Adipocyte (in vitro differentiated cells): ENCODE results near the gene RERE.
"Not testable (repeated sequence)": the region's sequence is repeated elsewhere in the genome, so short reads cannot be mapped to it uniquely, and the experiment has no call there.

Source experiments
- DNase-seq: peaks from one replicate; pipeline ENCODE4 v3.0.0-alpha.2; 2015; ENCODE audit warnings: low read depth
- H3K27me3 ChIP-seq: replicated peaks from 2 replicates; pipeline ENCODE4 v1.7.0; 2013; ENCODE audit warnings: mild to moderate bottlenecking, low read length, moderate library complexity; ENCODE audit not compliant: control insufficient read depth, insufficient read depth
- H3K36me3 ChIP-seq: 2 replicates; pipeline ENCODE4 v1.7.0; 2013; ENCODE audit warnings: low read length, mild to moderate bottlenecking, moderate library complexity; ENCODE audit not compliant: control insufficient read depth, insufficient read depth, severe bottlenecking
- H3K4me1 ChIP-seq: 2 replicates; pipeline ENCODE4 v1.7.0; 2013; ENCODE audit warnings: mild to moderate bottlenecking, low read length, moderate library complexity; ENCODE audit not compliant: control insufficient read depth, insufficient read depth
- H3K4me3 ChIP-seq: 2 replicates; pipeline ENCODE4 v1.7.0; 2013; ENCODE audit warnings: mild to moderate bottlenecking, low read length, moderate library complexity
- H3K9ac ChIP-seq: 2 replicates; pipeline ENCODE4 v1.7.0; 2013; ENCODE audit warnings: mild to moderate bottlenecking, low read length, moderate library complexity
- H3K9me3 ChIP-seq: 2 replicates; pipeline ENCODE4 v1.7.0; 2013; ENCODE audit warnings: mild to moderate bottlenecking, low read length, moderate library complexity; ENCODE audit not compliant: control insufficient read depth

The RERE gene

GRCh38 chr1:8604041-8604945 is 213.1 kb downstream of the RERE start:
- H3K9ac ChIP-seq, result no peak overlapping the region
- no peaks in the 10 kb centered on the region for H3K36me3 ChIP-seq
- no peak for DNase-seq
- H3K27me3 ChIP-seq, result no peaks in the 10 kb centered on the region
- H3K4me1 ChIP-seq, result peaks cover 12% of the 10 kb centered on the region
- H3K4me3 ChIP-seq, result no peak overlapping the region
- H3K9me3 ChIP-seq, result no peaks in the 10 kb centered on the region

DNA sequence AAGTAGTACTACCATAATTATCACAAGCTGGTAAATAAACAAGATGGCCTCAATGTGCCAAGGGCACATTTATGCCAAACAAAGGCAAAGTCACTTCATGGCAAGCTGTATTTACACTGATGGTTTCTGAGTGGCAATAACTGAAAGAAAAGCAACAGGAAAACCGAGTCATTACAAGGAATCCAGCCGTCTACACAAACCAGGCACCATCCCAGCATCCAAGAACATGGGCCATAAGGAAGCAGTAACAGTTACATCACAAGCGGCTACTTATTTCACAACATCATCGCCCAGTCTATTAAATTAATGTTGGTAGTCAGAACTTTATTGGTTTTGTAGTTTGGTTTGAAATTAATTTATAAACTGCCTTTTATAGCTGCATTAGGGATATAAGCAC is 214.2 kb downstream of the RERE start:
- DNase-seq, result no peak
- Histone ChIP-seq H3K4me1 (peaks cover 20% of the 10 kb centered on the region), H3K27me3 (no peaks in the 10 kb centered on the region)

GRCh38 chr1:8602471-8603219 is 214.8 kb downstream of the RERE start:
- Histone ChIP-seq H3K4me1 (peaks cover 25% of the 10 kb centered on the region), H3K36me3 (no peaks in the 10 kb centered on the region), H3K9me3 (no peaks in the 10 kb centered on the region), H3K9ac (no peak overlapping the region), H3K27me3 (no peaks in the 10 kb centered on the region), H3K4me3 (no peak overlapping the region)
- DNase-seq, result no peak

More for the DNA sequence above, 214.2 kb downstream of the RERE start:
- H3K36me3 ChIP-seq, result no peaks in the 10 kb centered on the region
- no peak overlapping the region for H3K4me3 ChIP-seq
- H3K9ac ChIP-seq, result no peak overlapping the region
- H3K9me3 ChIP-seq, result no peaks in the 10 kb centered on the region

GRCh38 chr1:8600336-8600735 is 217.1 kb downstream of the RERE start:
- Histone ChIP-seq H3K9ac (no peak overlapping the region), H3K36me3 (no peaks in the 10 kb centered on the region), H3K9me3 (no peaks in the 10 kb centered on the region), H3K4me3 (no peak overlapping the region), H3K27me3 (no peaks in the 10 kb centered on the region), H3K4me1 (peaks cover 29% of the 10 kb centered on the region)
- DNase-seq, result no peak

DNA sequence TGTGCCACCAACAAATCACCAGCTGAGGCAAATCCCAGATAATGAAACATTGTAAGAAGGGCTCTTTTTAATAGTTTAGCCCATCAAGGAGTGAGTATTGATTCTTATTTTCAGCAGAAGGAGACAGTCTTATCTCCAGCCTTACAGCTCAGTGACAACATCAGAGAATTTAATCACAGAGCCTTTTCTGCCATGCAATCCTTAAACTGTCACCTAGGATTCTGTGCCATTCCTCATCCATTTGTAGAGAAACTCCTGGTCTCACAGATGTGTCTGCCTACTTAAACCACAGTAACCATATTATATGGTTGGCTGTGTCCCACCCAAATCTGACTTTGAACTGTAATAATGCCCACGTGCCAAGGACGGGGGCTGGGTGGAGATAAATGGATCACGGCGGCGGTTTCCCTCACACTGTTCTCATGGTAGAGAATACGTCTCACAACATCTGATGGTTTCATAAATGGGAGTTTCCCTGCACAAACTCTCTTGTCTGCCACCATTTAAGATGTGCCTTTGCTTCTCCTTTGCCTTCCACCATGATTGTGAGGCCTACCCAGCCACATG is 217.7 kb downstream of the RERE start:
- H3K4me1 ChIP-seq, result peaks cover 29% of the 10 kb centered on the region
- DNase-seq, result no peak
- no peaks in the 10 kb centered on the region for H3K27me3 ChIP-seq

DNA sequence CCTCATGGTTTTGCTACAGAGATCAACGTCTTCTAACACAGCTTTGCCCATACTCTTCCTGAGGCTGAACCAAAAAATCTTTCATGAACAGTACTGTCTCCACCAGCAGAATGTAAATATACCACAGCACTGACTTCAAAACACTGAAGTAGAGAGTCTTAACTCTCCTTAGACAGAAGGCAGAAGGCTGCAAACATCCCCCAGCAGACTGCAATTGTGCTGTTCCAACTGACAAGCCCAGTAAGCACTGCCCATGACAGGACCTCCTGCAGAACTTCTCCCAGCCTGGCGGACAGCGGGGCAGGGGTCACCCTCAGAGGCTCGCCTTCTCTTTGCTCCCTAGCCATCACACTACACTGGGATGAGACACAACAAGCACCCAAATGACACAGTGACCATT is 218.7 kb downstream of the RERE start:
- Histone ChIP-seq H3K36me3 (no peaks in the 10 kb centered on the region), H3K27me3 (no peaks in the 10 kb centered on the region)
- DNase-seq, result no peak

More for the DNA sequence above, 217.7 kb downstream of the RERE start:
- Histone ChIP-seq H3K4me3 (no peak overlapping the region), H3K9me3 (no peaks in the 10 kb centered on the region), H3K36me3 (no peaks in the 10 kb centered on the region), H3K9ac (no peak overlapping the region)

GRCh38 chr1:8598060-8598724 is 219.2 kb downstream of the RERE start:
- DNase-seq, result no peak
- Histone ChIP-seq H3K4me3 (peak overlapping the region; percentile 43), H3K9ac (peak overlapping the region; percentile 25)

More for the DNA sequence above, 218.7 kb downstream of the RERE start:
- Histone ChIP-seq H3K9me3 (no peaks in the 10 kb centered on the region), H3K4me1 (peaks cover 29% of the 10 kb centered on the region), H3K4me3 (no peak overlapping the region), H3K9ac (peak overlapping the region; percentile 25)

DNA sequence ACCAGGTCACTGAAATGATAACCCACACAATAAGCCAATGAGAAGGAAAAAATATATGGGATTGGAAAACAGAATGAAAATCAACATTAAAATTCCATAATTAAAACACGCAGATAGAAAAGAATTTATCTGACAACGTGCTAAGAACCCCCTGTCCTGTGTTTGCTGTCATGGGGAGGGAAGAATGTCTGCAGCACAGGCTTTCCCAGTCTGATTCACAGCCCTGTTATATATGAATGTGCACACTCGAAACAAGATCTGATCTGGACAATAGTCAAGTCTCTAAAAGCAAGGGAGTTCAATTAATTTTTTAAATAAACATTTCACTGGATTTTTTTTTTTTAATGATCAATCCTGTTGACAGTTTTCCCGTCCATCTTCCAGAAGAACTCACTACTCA is 220.0 kb downstream of the RERE start:
- peaks cover 25% of the 10 kb centered on the region for H3K4me1 ChIP-seq
- no peaks in the 10 kb centered on the region for H3K9me3 ChIP-seq
- H3K36me3 ChIP-seq, result no peaks in the 10 kb centered on the region
- H3K9ac ChIP-seq, result peak overlapping the region; percentile 25
- no peaks in the 10 kb centered on the region for H3K27me3 ChIP-seq
- peak overlapping the region; percentile 43 for H3K4me3 ChIP-seq
- no peak for DNase-seq

More at GRCh38 chr1:8598060-8598724, 219.2 kb downstream of the RERE start:
- H3K27me3 ChIP-seq, result no peaks in the 10 kb centered on the region
- no peaks in the 10 kb centered on the region for H3K9me3 ChIP-seq
- H3K4me1 ChIP-seq, result peaks cover 27% of the 10 kb centered on the region
- H3K36me3 ChIP-seq, result no peaks in the 10 kb centered on the region

- Histone ChIP-seq H3K4me3 (no peak overlapping the region), H3K9me3 (no peaks in the 10 kb centered on the region), H3K27me3 (no peaks in the 10 kb centered on the region), H3K9ac (no peak overlapping the region), H3K36me3 (no peaks in the 10 kb centered on the region), H3K4me1 (peaks cover 26% of the 10 kb centered on the region)
- no peak for DNase-seq
Measured at GRCh38 chr1:8595941-8596340, 221.5 kb downstream of the RERE start.

- peaks cover 30% of the 10 kb centered on the region for H3K4me1 ChIP-seq
- no peaks in the 10 kb centered on the region for H3K36me3 ChIP-seq
- no peaks in the 10 kb centered on the region for H3K27me3 ChIP-seq
- no peak overlapping the region for H3K4me3 ChIP-seq
- no peak overlapping the region for H3K9ac ChIP-seq
- no peaks in the 10 kb centered on the region for H3K9me3 ChIP-seq
- DNase-seq, result no peak
Measured at GRCh38 chr1:8595332-8595731, 222.1 kb downstream of the RERE start.

- H3K36me3 ChIP-seq, H3K4me3 ChIP-seq, DNase-seq, H3K9me3 ChIP-seq, H3K27me3 ChIP-seq, H3K9ac ChIP-seq: not testable (repeated sequence)
- H3K4me1 ChIP-seq, result peaks cover 15% of the 10 kb centered on the region
Measured at GRCh38 chr1:8593292-8593691, 224.1 kb downstream of the RERE start.
